Astrocyte of the cerebellum (primary cell): ENCODE results near the gene PHF2.
"Not testable (repeated sequence)": the region's sequence is repeated elsewhere in the genome, so short reads cannot be mapped to it uniquely, and the experiment has no call there.

Source experiments
- DNase-seq: peaks from one replicate; pipeline ENCODE4 v3.0.0-alpha.2; 2011; ENCODE audit warnings: low read depth
- H3K4me3 ChIP-seq: 2 replicates; pipeline ENCODE4 v1.5.1; 2011; ENCODE audit warnings: mild to moderate bottlenecking, low read depth, low read length, moderate library complexity
- CTCF ChIP-seq: IDR thresholded peaks from 2 replicates; pipeline ENCODE4 v1.5.1; 2012; ENCODE audit warnings: low read length, low read depth, moderate library complexity, mild to moderate bottlenecking; ENCODE audit errors: missing control alignments
- in situ Hi-C: cut with HindIII; loops from 2 replicates; pipeline ENCODE4 v1.10.0; 2017; ENCODE audit warnings: low sequenced_read_pairs

PHF2 gene

GRCh38 chr9:93667627-93668026 lies 91.2 kb downstream of the PHF2 start:
- no peak for DNase-seq
- no peak for TF ChIP-seq CTCF
- no peak overlapping the region for H3K4me3 ChIP-seq
- in situ Hi-C loops, result no loop called here

- DNase-seq, result no peak
- in situ Hi-C loops, result no loop called here
- no peak overlapping the region for H3K4me3 ChIP-seq
- TF ChIP-seq CTCF, result no peak
These were observed 92.0 kb downstream of the PHF2 start for GRCh38 chr9:93668261-93668871.

GRCh38 chr9:93669116-93669957 lies 93.0 kb downstream of the PHF2 start:
- DNase-seq, result no peak

GRCh38 chr9:93669958-93670207 lies 93.5 kb downstream of the PHF2 start:
- TF ChIP-seq CTCF, result no peak
- DNase-seq, result no peak
- no peak overlapping the region for H3K4me3 ChIP-seq
- in situ Hi-C loops, result no loop called here

More at GRCh38 chr9:93669116-93669957, 93.0 kb downstream of the PHF2 start:
- TF ChIP-seq CTCF, result no peak
- in situ Hi-C loops, result no loop called here
- no peak overlapping the region for H3K4me3 ChIP-seq

GRCh38 chr9:93670208-93671019 lies 94.0 kb downstream of the PHF2 start:
- no peak for TF ChIP-seq CTCF
- in situ Hi-C loops, result no loop called here
- H3K4me3 ChIP-seq, result no peak overlapping the region
- no peak for DNase-seq

GRCh38 chr9:93671020-93671338 lies 94.6 kb downstream of the PHF2 start:
- no peak overlapping the region for H3K4me3 ChIP-seq
- DNase-seq, result no peak
- TF ChIP-seq CTCF, result no peak
- in situ Hi-C loops, result no loop called here

- H3K4me3 ChIP-seq, DNase-seq, in situ Hi-C loops: not testable (repeated sequence)
These were observed 96.1 kb downstream of the PHF2 start for GRCh38 chr9:93672330-93673020.
